PC-3 (cell line): ENCODE data around the gene MAGI2. TPM values are rescaled to one million over a fixed set of nuclear protein-coding genes. Genes with fewer than 3 reads are reported as not detected.

Source experiments
- ATAC-seq: fragments of 200-7000 bp; cut with Tn5 transposase; 2 replicates; pipeline ENCODE4 v1.9.1; 2020; ENCODE audit warnings: mild to moderate bottlenecking, moderate library complexity
- BruUV-seq: library from RNA; stranded (reverse); fragments of 400-500 nt; replicated peaks from 2 replicates; lab custom pipeline; 2021; lab: Mats Ljungman, UMichigan
- CTCF ChIA-PET: fragments of 300-600 bp; sonication (Branson Sonifier 250); formaldehyde crosslinking; loops from one replicate; lab custom pipeline; 2022; ENCODE audit warnings: antibody characterized with exemption; lab: Charles Lee
- POLR2A ChIA-PET: fragments of 300-600 bp; sonication (Branson Sonifier 250); formaldehyde crosslinking; loops from one replicate; lab custom pipeline; 2022; ENCODE audit warnings: antibody characterized with exemption; ENCODE audit not compliant: unreplicated experiment; lab: Charles Lee
- DNase-seq: peaks from one replicate; pipeline ENCODE4 v3.0.0-alpha.2; 2015
- H2AFZ ChIP-seq: fragments of 300-600 bp; sonication (generic); 2 replicates; pipeline ENCODE4 v1.6.0; 2016; ENCODE audit warnings: antibody characterized with exemption, low read length
- H3F3A ChIP-seq: fragments of 300-600 bp; sonication (generic); one replicate; pipeline ENCODE4 v1.6.0; 2017; ENCODE audit warnings: antibody characterized with exemption, low read length, control low read depth, mild to moderate bottlenecking; ENCODE audit not compliant: unreplicated experiment
- H3K27ac ChIP-seq: fragments of 300-600 bp; sonication (generic); 2 replicates; pipeline ENCODE4 v1.5.1; 2016; ENCODE audit warnings: mild to moderate bottlenecking, low read length
- H3K27me3 ChIP-seq: fragments of 300-600 bp; sonication (generic); 2 replicates; pipeline ENCODE4 v1.6.1; 2016; ENCODE audit warnings: low read length, mixed read lengths
- H3K36me3 ChIP-seq: fragments of 300-600 bp; sonication (generic); 2 replicates; pipeline ENCODE4 v1.6.1; 2016; ENCODE audit warnings: low read depth, mixed run types, low read length, mixed read lengths
- H3K4me1 ChIP-seq: fragments of 300-600 bp; sonication (generic); 2 replicates; pipeline ENCODE4 v1.5.1; 2016; ENCODE audit warnings: low read length; ENCODE audit not compliant: insufficient read depth
- H3K4me2 ChIP-seq: fragments of 300-600 bp; sonication (generic); 2 replicates; pipeline ENCODE4 v1.6.0; 2016; ENCODE audit warnings: low read length
- H3K4me3 ChIP-seq: fragments of 300-600 bp; sonication (generic); 2 replicates; pipeline ENCODE4 v1.5.1; 2016; ENCODE audit warnings: mild to moderate bottlenecking, low read length, mixed read lengths
- H3K79me2 ChIP-seq: fragments of 300-600 bp; sonication (generic); 2 replicates; pipeline ENCODE4 v1.6.1; 2017; ENCODE audit warnings: low read length, mixed read lengths
- H3K9ac ChIP-seq: fragments of 300-600 bp; sonication (generic); 2 replicates; pipeline ENCODE4 v1.6.0; 2016; ENCODE audit warnings: mild to moderate bottlenecking, low read length
- H3K9me2 ChIP-seq: fragments of 300-600 bp; sonication (generic); replicated peaks from 2 replicates; pipeline ENCODE4 v1.6.1; 2016; ENCODE audit warnings: mixed run types, low read length, mixed read lengths
- H3K9me3 ChIP-seq: fragments of 300-600 bp; sonication (generic); 2 replicates; pipeline ENCODE4 v1.6.1; 2016; ENCODE audit warnings: low read length, mixed read lengths
- H4K20me1 ChIP-seq: fragments of 300-600 bp; sonication (generic); 2 replicates; pipeline ENCODE4 v1.6.1; 2016; ENCODE audit warnings: low read length, mixed read lengths
- EZH2 ChIP-seq: fragments of 300-600 bp; sonication (generic); IDR thresholded peaks from one replicate; pipeline ENCODE4 v1.6.1; 2017; ENCODE audit warnings: antibody characterized with exemption, mild to moderate bottlenecking, low read length; ENCODE audit not compliant: unreplicated experiment
- EZH2phosphoT487 ChIP-seq: fragments of 300-600 bp; sonication (generic); IDR thresholded peaks from 2 replicates; pipeline ENCODE4 v1.6.1; 2018; ENCODE audit warnings: mild to moderate bottlenecking, antibody characterized with exemption, low read length, borderline replicate concordance
- intact Hi-C: fragments of 100-400 bp; cut with micrococcal nuclease; formaldehyde crosslinking; loops from 2 replicates; pipeline ENCODE4 v1.9.0; 2023
- total RNA-seq: library from RNA; depleted of rRNA; stranded (reverse); fragments of >200 nt; gene quantifications from 2 replicates; pipeline ENCODE4 v1.2.3, GENCODE V29; 2014
- TF ChIP-seq, protein P1 (sequence below): fragments of 300-600 bp; sonication (generic); conservative IDR thresholded peaks from 2 replicates; pipeline ENCODE4 v1.5.1; 2017; ENCODE audit warnings: antibody characterized with exemption, low read depth, mild to moderate bottlenecking, low read length

The MAGI2 gene
- total RNA-seq, 1 experiment from 2014 or later, result not detected

DNA sequence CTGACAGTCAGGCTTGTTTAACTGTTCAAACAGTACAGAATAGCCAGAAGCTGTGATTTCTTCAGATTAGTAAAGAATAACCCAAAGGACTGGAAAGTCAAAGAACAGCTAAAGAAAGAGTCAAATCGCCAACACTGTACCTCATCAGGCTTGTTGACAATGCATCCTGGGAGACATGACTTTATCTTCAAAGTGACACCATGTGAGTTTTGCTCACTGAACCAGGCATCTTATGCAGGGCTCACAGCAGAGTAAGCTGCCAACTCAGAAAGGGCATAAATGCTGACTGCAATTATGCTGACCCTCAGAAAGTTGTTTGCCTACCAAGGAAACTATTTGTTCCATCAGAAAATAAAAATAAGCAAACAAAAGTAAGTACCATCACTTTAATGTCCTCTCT is 96.4 kb downstream of the MAGI2 start:
- ChIA-PET CTCF (no interaction called here), POLR2A (no interaction called here)
- ATAC-seq (no peak), DNase-seq (no peak)
- no peaks in the 10 kb centered on the region for H3K36me3 ChIP-seq
- H3K27me3 ChIP-seq, result no peaks in the 10 kb centered on the region
- H3K9ac ChIP-seq, result no peak overlapping the region
- no peak overlapping the region for H3K27ac ChIP-seq
- no peaks in the 10 kb centered on the region for H3K9me3 ChIP-seq
- no peak overlapping the region for H3K4me2 ChIP-seq
- H4K20me1 ChIP-seq, result no peaks in the 10 kb centered on the region
- intact Hi-C loops, result no loop called here
- H3K4me1 ChIP-seq, result no peaks in the 10 kb centered on the region
- no peaks in the 10 kb centered on the region for H3K79me2 ChIP-seq
- no peaks in the 10 kb centered on the region for H3F3A ChIP-seq
- no peak overlapping the region for H3K4me3 ChIP-seq
- H2AFZ ChIP-seq, result no peak overlapping the region
- no TSS peak for BruUV-seq
- TF ChIP-seq EZH2 (no peak), EZH2phosphoT487 (no peak)
- TF ChIP-seq, protein P1, sequence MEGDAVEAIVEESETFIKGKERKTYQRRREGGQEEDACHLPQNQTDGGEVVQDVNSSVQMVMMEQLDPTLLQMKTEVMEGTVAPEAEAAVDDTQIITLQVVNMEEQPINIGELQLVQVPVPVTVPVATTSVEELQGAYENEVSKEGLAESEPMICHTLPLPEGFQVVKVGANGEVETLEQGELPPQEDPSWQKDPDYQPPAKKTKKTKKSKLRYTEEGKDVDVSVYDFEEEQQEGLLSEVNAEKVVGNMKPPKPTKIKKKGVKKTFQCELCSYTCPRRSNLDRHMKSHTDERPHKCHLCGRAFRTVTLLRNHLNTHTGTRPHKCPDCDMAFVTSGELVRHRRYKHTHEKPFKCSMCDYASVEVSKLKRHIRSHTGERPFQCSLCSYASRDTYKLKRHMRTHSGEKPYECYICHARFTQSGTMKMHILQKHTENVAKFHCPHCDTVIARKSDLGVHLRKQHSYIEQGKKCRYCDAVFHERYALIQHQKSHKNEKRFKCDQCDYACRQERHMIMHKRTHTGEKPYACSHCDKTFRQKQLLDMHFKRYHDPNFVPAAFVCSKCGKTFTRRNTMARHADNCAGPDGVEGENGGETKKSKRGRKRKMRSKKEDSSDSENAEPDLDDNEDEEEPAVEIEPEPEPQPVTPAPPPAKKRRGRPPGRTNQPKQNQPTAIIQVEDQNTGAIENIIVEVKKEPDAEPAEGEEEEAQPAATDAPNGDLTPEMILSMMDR, result no peak
- H3K9me2 ChIP-seq, result no peaks in the 10 kb centered on the region

DNA sequence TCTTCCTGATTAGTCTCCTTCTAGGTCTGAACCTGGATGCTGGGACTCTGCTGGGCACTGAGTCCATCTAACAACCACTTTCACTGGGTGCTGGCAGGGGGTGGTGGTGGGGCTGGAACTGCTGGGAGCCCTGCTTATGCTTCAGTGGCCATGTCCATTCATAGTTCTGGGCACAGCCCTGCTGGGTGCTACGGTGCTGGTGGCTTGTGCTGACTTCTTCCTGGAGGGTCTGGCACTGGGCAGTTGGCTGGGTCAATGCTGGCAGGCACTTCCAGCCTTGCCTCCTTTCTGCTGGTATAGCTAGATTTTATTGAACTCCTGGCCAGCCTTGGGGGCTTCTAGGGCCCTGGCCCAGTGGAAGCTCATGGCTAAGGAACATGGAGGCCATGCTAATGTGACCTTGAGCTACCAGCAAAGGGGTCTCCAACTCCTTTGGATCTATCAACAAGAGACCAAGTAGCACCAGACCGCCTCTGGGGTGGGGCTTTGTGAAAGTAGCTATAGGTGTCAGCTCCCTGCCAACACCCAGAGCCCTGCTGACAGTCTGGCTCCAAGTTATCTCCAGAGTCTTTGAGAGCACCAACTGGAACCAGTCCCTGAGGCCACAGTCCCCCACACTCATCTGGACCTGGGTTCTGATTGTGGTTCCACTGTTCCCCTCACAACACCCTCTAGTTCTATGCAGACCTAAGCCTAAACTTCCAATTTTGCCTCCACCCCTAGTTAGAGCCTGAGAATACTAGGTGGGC is 99.6 kb downstream of the MAGI2 start:
- no peaks in the 10 kb centered on the region for H3K79me2 ChIP-seq
- no peaks in the 10 kb centered on the region for H3K9me3 ChIP-seq
- H3K36me3 ChIP-seq, result no peaks in the 10 kb centered on the region
- H3K27me3 ChIP-seq, result no peaks in the 10 kb centered on the region
- no peak for ATAC-seq
- H3K9ac ChIP-seq, result no peak overlapping the region
- H3K9me2 ChIP-seq, result no peaks in the 10 kb centered on the region
- TF ChIP-seq, protein P1, result no peak
- no peak for TF ChIP-seq EZH2phosphoT487
- TF ChIP-seq EZH2, result no peak
- no peak overlapping the region for H3K4me3 ChIP-seq
- no peaks in the 10 kb centered on the region for H3K4me1 ChIP-seq
- no peaks in the 10 kb centered on the region for H3F3A ChIP-seq
- POLR2A ChIA-PET, result no interaction called here
- H2AFZ ChIP-seq, result no peak overlapping the region
- no peak overlapping the region for H3K27ac ChIP-seq
- intact Hi-C loops, result no loop called here
- BruUV-seq, result no TSS peak
- CTCF ChIA-PET, result interaction anchor here (1.1 kb wide), 1 partner anchor 61 kb away, joined by 4 read pairs; no protein-coding TSS in a partner anchor
- no peaks in the 10 kb centered on the region for H4K20me1 ChIP-seq
- no peak for DNase-seq
- H3K4me2 ChIP-seq, result no peak overlapping the region

DNA sequence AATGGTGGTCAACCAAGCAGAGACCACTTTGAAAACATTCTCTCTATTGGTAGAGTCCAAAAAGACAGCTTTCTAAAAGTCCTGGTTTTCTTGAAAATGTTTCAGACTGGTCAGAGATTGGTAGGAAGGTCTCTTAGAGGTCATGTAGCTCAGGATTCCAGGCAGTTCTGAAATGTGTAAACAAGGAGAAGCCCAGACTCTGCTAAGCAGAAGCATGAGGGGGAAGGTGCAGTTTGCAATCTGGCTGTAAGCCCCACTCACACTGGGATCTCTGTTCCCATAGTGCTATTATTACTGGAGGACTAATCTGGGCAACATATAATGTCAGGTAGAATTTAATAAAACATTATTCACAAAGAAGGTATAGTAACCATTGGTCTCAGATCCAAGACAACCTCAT is 101.1 kb downstream of the MAGI2 start:
- no peak overlapping the region for H3K27ac ChIP-seq
- ATAC-seq (no peak), DNase-seq (no peak)
- no peaks in the 10 kb centered on the region for H3K27me3 ChIP-seq
- no peak overlapping the region for H3K9ac ChIP-seq
- no peaks in the 10 kb centered on the region for H3K9me2 ChIP-seq
- no peaks in the 10 kb centered on the region for H3K79me2 ChIP-seq
- intact Hi-C loops, result no loop called here
- no peak overlapping the region for H3K4me3 ChIP-seq
- no peaks in the 10 kb centered on the region for H4K20me1 ChIP-seq
- no TSS peak for BruUV-seq
- no peaks in the 10 kb centered on the region for H3K9me3 ChIP-seq
- H2AFZ ChIP-seq, result no peak overlapping the region
- H3K36me3 ChIP-seq, result no peaks in the 10 kb centered on the region
- TF ChIP-seq EZH2 (no peak), EZH2phosphoT487 (no peak)
- TF ChIP-seq, protein P1, result no peak
- ChIA-PET POLR2A (no interaction called here), CTCF (no interaction called here)
- H3K4me1 ChIP-seq, result no peaks in the 10 kb centered on the region
- no peak overlapping the region for H3K4me2 ChIP-seq
- no peaks in the 10 kb centered on the region for H3F3A ChIP-seq
